Muscle of arm (tissue), 12 donors: Measurements from ENCODE around the gene ALDH1L2. TPM values are rescaled to one million over a fixed set of nuclear protein-coding genes. Genes with fewer than 3 reads are reported as not detected.

Source experiments
- DNase-seq: peaks from one replicate; pipeline ENCODE4 v3.0.0-alpha.2; 2013
- polyA plus RNA-seq, 12 donors: library from polyadenylated mRNA; unstranded; fragments of 120-200 nt; gene quantifications; one replicate each; pipeline ENCODE4 v1.2.1, GENCODE V29; 2013; ENCODE audit not compliant: insufficient read length in 12 of 12

The ALDH1L2 gene
- polyA plus RNA-seq, 12 donors: 6.5 to 17.1 (median 9.6) TPM; not detected in 1

- DNase-seq: no peak
These were observed 47.2 kb downstream of the ALDH1L2 start for GRCh38 chr12:105036937-105037649.

GRCh38 chr12:105033851-105034250, 50.4 kb downstream of the ALDH1L2 start:
- no peak for DNase-seq

- no peak for DNase-seq
These were observed 51.4 kb downstream of the ALDH1L2 start for GRCh38 chr12:105032703-105033357.

- no peak for DNase-seq
These were observed 53.1 kb downstream of the ALDH1L2 start for GRCh38 chr12:105030820-105031807.

GRCh38 chr12:105026411-105026810, 57.8 kb downstream of the ALDH1L2 start:
- no peak for DNase-seq

GRCh38 chr12:105025890-105026289, 58.4 kb downstream of the ALDH1L2 start:
- peak; percentile 79 for DNase-seq

- no peak for DNase-seq
These were observed 59.3 kb downstream of the ALDH1L2 start for GRCh38 chr12:105024928-105025327.

- DNase-seq: no peak
These were observed 63.9 kb downstream of the ALDH1L2 start for GRCh38 chr12:105020241-105020962.

GRCh38 chr12:105018776-105019175, 65.5 kb downstream of the ALDH1L2 start:
- no peak for DNase-seq

- DNase-seq: no peak
These were observed 66.2 kb downstream of the ALDH1L2 start for GRCh38 chr12:105018012-105018411.

GRCh38 chr12:105015543-105015942, 68.7 kb downstream of the ALDH1L2 start:
- DNase-seq: no peak

GRCh38 chr12:105014603-105015002, 69.7 kb downstream of the ALDH1L2 start:
- no peak for DNase-seq

- DNase-seq: no peak
These were observed 70.4 kb downstream of the ALDH1L2 start for GRCh38 chr12:105013892-105014291.

GRCh38 chr12:105001476-105001875, 82.8 kb downstream of the ALDH1L2 start:
- DNase-seq: no peak

- DNase-seq: no peak
These were observed 84.9 kb downstream of the ALDH1L2 start for GRCh38 chr12:104999347-104999685.

GRCh38 chr12:104998423-104999346, 85.6 kb downstream of the ALDH1L2 start:
- no peak for DNase-seq

- DNase-seq: no peak
These were observed 86.7 kb downstream of the ALDH1L2 start for GRCh38 chr12:104997541-104997940.

- no peak for DNase-seq
These were observed 89.9 kb downstream of the ALDH1L2 start for GRCh38 chr12:104994336-104994735.

GRCh38 chr12:104991565-104992128, 92.6 kb downstream of the ALDH1L2 start:
- no peak for DNase-seq

- no peak for DNase-seq
These were observed 93.3 kb downstream of the ALDH1L2 start for GRCh38 chr12:104990950-104991349.
